ENCODE results near the gene ACTR3.

ACTR3 gene

DNA sequence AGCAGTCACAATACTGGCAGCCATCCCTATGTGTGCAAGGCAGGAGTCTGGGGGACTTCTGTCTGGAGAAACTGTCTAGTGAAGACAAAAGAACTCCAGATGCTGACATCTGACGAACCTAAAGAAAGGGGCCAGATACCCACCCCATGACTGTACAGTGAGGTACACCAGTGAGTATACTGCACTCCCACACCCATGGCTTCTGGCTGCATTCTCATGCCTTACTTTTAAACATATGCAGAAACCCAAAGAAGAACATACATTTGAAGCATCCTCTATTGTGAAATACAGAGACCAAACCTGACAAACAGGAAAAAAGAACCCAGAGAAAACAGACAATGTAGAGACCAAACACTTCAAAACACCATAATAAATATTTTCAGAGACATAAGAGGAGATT lies 102.2 kb downstream of the ACTR3 start:
- in situ Hi-C loops (cut with MboI; ENCODE audit: low sequenced_read_pairs) = no loop called here

DNA sequence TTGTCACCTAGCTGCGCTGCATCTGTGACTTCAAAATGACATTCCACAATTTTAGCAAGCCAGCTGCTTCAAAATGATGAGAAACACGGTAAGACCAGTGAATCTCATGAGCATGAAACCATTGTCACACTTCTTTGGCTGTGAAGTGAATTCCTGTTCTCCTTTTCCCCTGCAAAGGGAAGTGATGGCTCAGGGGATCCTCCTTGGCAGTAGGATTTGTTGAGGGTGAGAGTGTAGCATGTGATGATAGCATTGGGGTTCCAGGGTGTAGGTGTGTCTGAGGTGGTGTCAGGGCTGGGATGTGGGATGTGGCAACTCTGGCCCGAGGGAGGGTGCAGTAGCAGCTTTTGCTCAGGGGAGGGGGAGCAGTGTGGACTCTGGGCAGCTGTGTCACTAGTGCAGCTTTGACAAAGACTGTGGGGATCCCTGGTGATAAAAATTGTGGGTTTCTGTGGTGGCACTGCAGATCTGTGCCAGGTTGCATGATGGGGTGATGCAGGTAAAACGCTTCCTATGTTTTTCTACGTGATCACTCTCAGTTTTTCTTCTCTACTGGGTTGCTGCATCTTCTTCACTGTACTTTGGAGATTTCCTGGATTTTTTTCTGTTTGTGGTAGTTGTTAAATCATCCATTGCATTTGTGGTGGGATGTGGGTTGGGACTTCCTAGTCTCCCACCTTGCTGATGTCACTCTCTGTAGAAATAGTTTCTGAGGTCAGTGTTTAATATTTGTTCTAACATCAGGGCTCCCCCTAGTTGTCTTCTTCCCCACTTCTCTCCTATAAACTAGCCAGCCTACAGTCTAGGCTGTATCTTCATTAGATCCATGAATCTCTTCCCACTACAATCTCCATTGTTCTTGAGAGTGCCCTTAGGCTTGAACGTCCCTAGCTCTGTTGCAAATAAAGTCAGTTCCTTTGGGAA lies 107.0 kb downstream of the ACTR3 start:
- in situ Hi-C loops (cut with MboI; ENCODE audit: low sequenced_read_pairs) = no loop called here

GRCh38 chr2:114001152-114001551 lies 111.3 kb downstream of the ACTR3 start:
- in situ Hi-C loops (cut with MboI; ENCODE audit: low sequenced_read_pairs) = no loop called here

DNA sequence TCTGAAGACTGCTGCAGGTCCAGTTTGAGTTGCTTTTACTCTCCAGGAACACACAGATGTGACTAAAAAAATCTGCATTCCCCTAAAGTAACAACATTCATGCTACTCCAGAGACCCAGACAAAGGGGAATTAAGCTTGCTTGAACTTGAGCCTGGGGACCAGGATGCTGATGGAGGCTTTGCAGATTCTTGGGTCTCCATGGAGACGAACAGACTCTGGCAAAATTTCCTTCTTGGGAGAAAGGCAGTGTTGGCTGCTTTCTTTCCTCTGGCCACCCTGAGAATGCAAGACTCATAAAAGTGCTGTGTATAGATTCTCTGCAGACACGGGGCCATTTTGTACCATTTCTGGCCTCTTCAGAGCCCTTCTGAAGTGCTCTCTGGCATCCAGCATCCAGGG lies 112.0 kb downstream of the ACTR3 start:
- in situ Hi-C loops (cut with MboI; ENCODE audit: low sequenced_read_pairs) = no loop called here

DNA sequence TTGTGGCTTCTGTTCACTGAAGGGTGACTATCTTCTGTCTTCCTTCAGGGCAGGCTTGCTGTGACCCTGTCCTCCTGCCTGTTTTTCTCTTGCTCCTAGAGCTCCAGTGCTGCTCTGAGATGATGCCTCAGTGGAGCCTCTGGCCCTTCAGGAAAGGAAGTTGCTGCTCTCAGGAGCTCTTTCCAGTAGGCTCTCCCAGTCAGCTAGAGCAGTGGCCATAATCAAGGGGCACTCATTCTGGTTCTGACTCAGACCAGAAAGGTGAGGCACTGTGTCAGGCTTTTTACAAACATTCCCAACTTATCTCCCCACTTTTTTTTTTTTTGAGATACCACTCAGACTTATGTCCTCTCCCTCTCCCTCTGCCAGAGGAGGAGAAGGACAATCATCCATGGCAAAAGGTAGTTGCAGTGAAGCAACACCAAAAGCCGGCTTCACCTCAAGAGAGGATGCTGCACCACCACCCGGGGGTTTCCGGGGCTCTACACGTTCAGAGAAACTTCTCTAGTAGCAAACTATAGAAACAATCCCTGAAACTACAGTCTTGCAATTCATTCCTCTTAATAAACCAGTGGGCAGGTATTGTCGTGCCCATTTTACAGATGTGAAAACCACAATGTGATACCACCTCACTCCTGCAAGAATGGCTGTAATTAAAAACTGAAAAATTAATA lies 115.4 kb downstream of the ACTR3 start:
- in situ Hi-C loops (cut with MboI; ENCODE audit: low sequenced_read_pairs) = no loop called here

DNA sequence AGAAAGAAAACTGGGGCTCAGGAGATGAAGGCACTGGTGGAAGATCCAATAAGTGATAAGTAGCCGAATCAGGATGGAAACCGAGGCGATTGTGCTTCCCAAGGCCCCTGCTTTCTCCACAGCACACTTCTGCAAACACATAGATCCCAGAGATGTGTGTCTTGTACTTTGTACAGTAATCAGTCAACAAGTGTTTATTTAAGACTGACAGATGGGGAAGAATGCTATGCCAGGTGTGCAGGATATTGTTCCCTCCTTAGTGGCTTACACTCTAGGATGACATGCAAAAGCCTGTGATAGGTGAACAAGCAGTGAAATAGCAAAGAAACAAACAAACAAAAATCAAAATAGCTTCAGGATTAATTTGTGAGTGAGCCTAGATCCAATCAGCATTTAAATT lies 116.6 kb downstream of the ACTR3 start:
- in situ Hi-C loops (cut with MboI; ENCODE audit: low sequenced_read_pairs) = no loop called here

DNA sequence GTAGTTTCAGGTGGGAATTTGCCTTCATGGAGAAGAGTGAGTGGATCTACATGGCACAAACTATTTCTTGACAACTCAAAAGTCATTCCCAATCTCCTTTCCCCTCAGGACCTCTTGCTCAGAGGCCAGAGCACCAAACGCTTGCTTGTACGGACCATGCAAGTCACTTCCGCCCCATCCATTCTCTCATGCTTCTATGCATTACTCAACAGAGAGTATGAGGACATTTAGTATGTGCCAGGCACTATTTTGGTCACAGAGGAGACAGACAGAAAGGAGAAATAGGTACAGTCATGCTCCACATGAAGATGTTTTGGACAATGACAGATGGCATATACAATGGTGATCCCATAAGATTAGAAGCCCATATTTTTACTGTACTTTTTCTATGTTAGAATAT lies 117.5 kb downstream of the ACTR3 start:
- in situ Hi-C loops (cut with MboI; ENCODE audit: low sequenced_read_pairs) = no loop called here

GRCh38 chr2:114008720-114009119 lies 118.8 kb downstream of the ACTR3 start:
- in situ Hi-C loops (cut with MboI; ENCODE audit: low sequenced_read_pairs) = no loop called here

GRCh38 chr2:114009205-114009944 lies 119.5 kb downstream of the ACTR3 start:
- in situ Hi-C loops (cut with MboI; ENCODE audit: low sequenced_read_pairs) = no loop called here

GRCh38 chr2:114010001-114010400 lies 120.1 kb downstream of the ACTR3 start:
- in situ Hi-C loops (cut with MboI; ENCODE audit: low sequenced_read_pairs) = no loop called here

- in situ Hi-C loops (cut with MboI; ENCODE audit: low sequenced_read_pairs) = no loop called here
These were observed 121.8 kb downstream of the ACTR3 start for GRCh38 chr2:114011713-114012112.
